PC-9 (cell line): ENCODE results near the gene HPN. TPM values are rescaled to one million over a fixed set of nuclear protein-coding genes. Genes with fewer than 3 reads are reported as not detected.

ENCODE experiments used
- BruUV-seq: library from RNA; stranded (reverse); fragments of 400-500 nt; replicated peaks from 2 replicates; lab custom pipeline; 2021; lab: Mats Ljungman, UMichigan
- CTCF ChIA-PET: fragments of 300-600 bp; sonication (Branson Sonifier 250); formaldehyde crosslinking; loops from one replicate; lab custom pipeline; 2022; ENCODE audit warnings: antibody characterized with exemption; lab: Charles Lee
- POLR2A ChIA-PET: fragments of 300-600 bp; sonication (Branson Sonifier 250); formaldehyde crosslinking; loops from one replicate; lab custom pipeline; 2022; ENCODE audit warnings: antibody characterized with exemption; ENCODE audit not compliant: unreplicated experiment; lab: Charles Lee
- DNase-seq, 2 experiments: peaks; one replicate each; pipeline versions ENCODE4 v3.0.0 to v3.0.0-alpha.2; 2015 to 2022; ENCODE audit warnings: mixed read lengths in 1 of 2
- H2AFZ ChIP-seq: fragments of 200-600 bp; sonication (generic); 2 replicates; pipeline ENCODE4 v1.8.1; 2017; ENCODE audit warnings: antibody characterized with exemption
- H3F3A ChIP-seq: fragments of 200-600 bp; sonication (generic); 2 replicates; pipeline ENCODE4 v1.8.1; 2017; ENCODE audit warnings: antibody characterized with exemption, mild to moderate bottlenecking, low read depth; ENCODE audit not compliant: insufficient read depth
- H3K27ac ChIP-seq: fragments of 200-600 bp; sonication (generic); 2 replicates; pipeline ENCODE4 v1.6.1; 2016; ENCODE audit warnings: mixed run types
- H3K27me3 ChIP-seq: fragments of 200-600 bp; sonication (generic); 2 replicates; pipeline ENCODE4 v1.6.1; 2016; ENCODE audit warnings: low read depth, mixed run types; ENCODE audit not compliant: insufficient read depth
- H3K36me3 ChIP-seq: fragments of 200-600 bp; sonication (generic); 2 replicates; pipeline ENCODE4 v1.6.1; 2016; ENCODE audit warnings: low read depth, mixed run types
- H3K4me1 ChIP-seq: fragments of 200-600 bp; sonication (generic); replicated peaks from 2 replicates; pipeline ENCODE4 v1.6.1; 2016; ENCODE audit warnings: mixed run types; ENCODE audit not compliant: insufficient read depth
- H3K4me2 ChIP-seq: fragments of 200-600 bp; sonication (generic); 2 replicates; pipeline ENCODE4 v1.6.1; 2017; ENCODE audit warnings: mixed run types
- H3K4me3 ChIP-seq: fragments of 200-600 bp; sonication (generic); 2 replicates; pipeline ENCODE4 v1.6.1; 2016; ENCODE audit warnings: mixed run types
- H3K79me2 ChIP-seq: fragments of 200-600 bp; sonication (generic); 2 replicates; pipeline ENCODE4 v1.6.1; 2017; ENCODE audit warnings: low read depth, mixed run types
- H3K9me2 ChIP-seq: fragments of 200-600 bp; sonication (generic); 2 replicates; pipeline ENCODE4 v1.8.1; 2017; ENCODE audit warnings: mild to moderate bottlenecking; ENCODE audit not compliant: insufficient read depth
- H3K9me3 ChIP-seq: fragments of 200-600 bp; sonication (generic); 2 replicates; pipeline ENCODE4 v1.8.1; 2016; ENCODE audit warnings: low read depth; ENCODE audit not compliant: insufficient read depth
- H4K20me1 ChIP-seq: fragments of 200-600 bp; sonication (generic); 2 replicates; pipeline ENCODE4 v1.8.1; 2017; ENCODE audit not compliant: insufficient read depth
- EZH2 ChIP-seq: fragments of 200-600 bp; sonication (generic); IDR thresholded peaks from 2 replicates; pipeline ENCODE4 v1.8.0; 2017; ENCODE audit warnings: antibody characterized with exemption, low read depth
- intact Hi-C: fragments of 100-400 bp; cut with micrococcal nuclease; formaldehyde crosslinking; loops from one replicate; pipeline ENCODE4 v1.10.0; 2022; ENCODE audit not compliant: unreplicated experiment
- total RNA-seq: library from RNA; stranded (reverse); gene quantifications from 2 replicates; pipeline ENCODE4 v1.2.3, GENCODE V29; 2021
- TF ChIP-seq, protein P1 (sequence below): fragments of 200-600 bp; sonication (generic); conservative IDR thresholded peaks from 2 replicates; pipeline ENCODE4 v1.6.1; 2017; ENCODE audit warnings: mixed run types, antibody characterized with exemption, mild to moderate bottlenecking, moderate library complexity

HPN gene
- total RNA-seq, 1 experiment from 2014 or later: 12.3 TPM

DNA sequence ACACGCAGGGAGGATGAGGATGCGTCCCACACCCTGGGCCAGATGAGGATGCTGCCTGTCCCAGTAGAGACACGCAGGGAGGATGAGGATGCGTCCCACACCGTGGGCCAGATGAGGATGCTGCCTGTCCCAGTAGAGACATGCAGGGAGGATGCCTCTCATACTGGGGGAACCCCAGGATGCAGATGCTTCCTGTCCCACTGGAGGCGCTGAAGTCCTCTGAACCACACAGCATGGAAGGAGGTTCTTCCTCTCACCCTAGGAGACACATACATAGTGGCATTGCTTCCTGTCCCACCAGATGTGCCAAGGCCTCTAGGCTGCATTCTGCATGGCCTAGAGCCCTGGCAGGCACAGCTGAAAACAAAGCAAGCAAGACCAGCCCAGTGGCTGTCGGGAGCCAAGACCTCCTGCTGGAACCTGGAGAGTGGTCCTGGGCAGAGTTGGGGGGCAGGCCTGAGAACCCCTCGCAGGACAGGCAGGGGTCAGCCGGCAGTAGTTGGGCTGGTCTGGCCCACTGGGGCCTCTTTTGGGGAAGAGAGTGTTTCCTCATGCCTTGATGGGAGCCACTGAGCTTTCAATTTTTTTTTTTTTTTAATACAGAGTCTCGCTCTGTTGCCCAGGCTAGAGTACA, 4.3 kb downstream of the HPN start:
- H3K36me3 ChIP-seq: no peaks in the 10 kb centered on the region
- no peaks in the 10 kb centered on the region for H3K9me2 ChIP-seq
- TF ChIP-seq, protein P1, sequence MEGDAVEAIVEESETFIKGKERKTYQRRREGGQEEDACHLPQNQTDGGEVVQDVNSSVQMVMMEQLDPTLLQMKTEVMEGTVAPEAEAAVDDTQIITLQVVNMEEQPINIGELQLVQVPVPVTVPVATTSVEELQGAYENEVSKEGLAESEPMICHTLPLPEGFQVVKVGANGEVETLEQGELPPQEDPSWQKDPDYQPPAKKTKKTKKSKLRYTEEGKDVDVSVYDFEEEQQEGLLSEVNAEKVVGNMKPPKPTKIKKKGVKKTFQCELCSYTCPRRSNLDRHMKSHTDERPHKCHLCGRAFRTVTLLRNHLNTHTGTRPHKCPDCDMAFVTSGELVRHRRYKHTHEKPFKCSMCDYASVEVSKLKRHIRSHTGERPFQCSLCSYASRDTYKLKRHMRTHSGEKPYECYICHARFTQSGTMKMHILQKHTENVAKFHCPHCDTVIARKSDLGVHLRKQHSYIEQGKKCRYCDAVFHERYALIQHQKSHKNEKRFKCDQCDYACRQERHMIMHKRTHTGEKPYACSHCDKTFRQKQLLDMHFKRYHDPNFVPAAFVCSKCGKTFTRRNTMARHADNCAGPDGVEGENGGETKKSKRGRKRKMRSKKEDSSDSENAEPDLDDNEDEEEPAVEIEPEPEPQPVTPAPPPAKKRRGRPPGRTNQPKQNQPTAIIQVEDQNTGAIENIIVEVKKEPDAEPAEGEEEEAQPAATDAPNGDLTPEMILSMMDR: peak; percentile 59
- no peak for TF ChIP-seq EZH2
- H3K27ac ChIP-seq: no peak overlapping the region
- H3F3A ChIP-seq: peaks cover 12% of the 10 kb centered on the region; the same call in 1 of the 2 replicates
- no peak overlapping the region for H2AFZ ChIP-seq
- no peaks in the 10 kb centered on the region for H3K27me3 ChIP-seq
- no TSS peak for BruUV-seq
- ChIA-PET CTCF (interaction anchor here (0.6 to 2.0 kb wide), 2 partner anchors 10 to 95 kb away, joined by 4 to 15 read pairs; no protein-coding TSS in a partner anchor), POLR2A (interaction anchor here (0.5 kb wide), 1 partner anchor 717 kb away, joined by 3 read pairs; no protein-coding TSS in a partner anchor)
- intact Hi-C loops: no loop called here
- H3K9me3 ChIP-seq: no peaks in the 10 kb centered on the region
- H4K20me1 ChIP-seq: no peaks in the 10 kb centered on the region
- H3K4me2 ChIP-seq: no peak overlapping the region
- DNase-seq: peak in 1 of 2 experiments; percentile 46
- H3K4me3 ChIP-seq: no peak overlapping the region
- H3K4me1 ChIP-seq: peaks cover 6% of the 10 kb centered on the region; the same call in 1 of the 2 replicates
- H3K79me2 ChIP-seq: no peaks in the 10 kb centered on the region

DNA sequence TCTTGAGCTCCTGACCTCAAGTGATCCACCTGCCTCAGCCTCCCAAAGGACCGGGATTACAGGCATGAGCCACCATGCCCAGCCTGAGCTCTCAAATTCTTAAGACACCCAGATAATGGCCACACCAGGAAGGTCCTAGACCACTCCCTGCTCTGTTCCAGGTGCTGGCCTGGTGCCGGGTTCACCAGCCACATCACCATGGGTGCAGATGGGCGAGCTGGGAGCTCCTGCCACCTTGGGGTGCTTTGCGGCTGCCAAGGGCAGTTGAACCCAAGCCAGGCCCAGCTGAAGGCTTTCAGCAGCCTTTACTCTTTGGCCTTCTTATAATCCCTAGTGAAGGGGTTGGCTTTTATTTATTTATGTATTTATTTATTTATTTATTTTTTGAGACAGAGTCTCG, 4.9 kb downstream of the HPN start:
- H3K4me2 ChIP-seq: no peak overlapping the region
- no peaks in the 10 kb centered on the region for H3K9me2 ChIP-seq
- no peaks in the 10 kb centered on the region for H3K36me3 ChIP-seq
- no peak for TF ChIP-seq EZH2
- TF ChIP-seq, protein P1: no peak
- H4K20me1 ChIP-seq: no peaks in the 10 kb centered on the region
- no peaks in the 10 kb centered on the region for H3K79me2 ChIP-seq
- no TSS peak for BruUV-seq
- H3K4me1 ChIP-seq: no peaks in the 10 kb centered on the region
- DNase-seq: no peak
- H3K27me3 ChIP-seq: no peaks in the 10 kb centered on the region
- H3F3A ChIP-seq: peaks cover 12% of the 10 kb centered on the region; the same call in 1 of the 2 replicates
- intact Hi-C loops: no loop called here
- H2AFZ ChIP-seq: no peak overlapping the region
- no peaks in the 10 kb centered on the region for H3K9me3 ChIP-seq
- no peak overlapping the region for H3K4me3 ChIP-seq
- POLR2A ChIA-PET: interaction anchor here (0.5 kb wide), 1 partner anchor 717 kb away, joined by 3 read pairs; no protein-coding TSS in a partner anchor
- H3K27ac ChIP-seq: no peak overlapping the region
- CTCF ChIA-PET: interaction anchor here (0.6 kb wide), 1 partner anchor 94 kb away, joined by 4 read pairs; no protein-coding TSS in a partner anchor

DNA sequence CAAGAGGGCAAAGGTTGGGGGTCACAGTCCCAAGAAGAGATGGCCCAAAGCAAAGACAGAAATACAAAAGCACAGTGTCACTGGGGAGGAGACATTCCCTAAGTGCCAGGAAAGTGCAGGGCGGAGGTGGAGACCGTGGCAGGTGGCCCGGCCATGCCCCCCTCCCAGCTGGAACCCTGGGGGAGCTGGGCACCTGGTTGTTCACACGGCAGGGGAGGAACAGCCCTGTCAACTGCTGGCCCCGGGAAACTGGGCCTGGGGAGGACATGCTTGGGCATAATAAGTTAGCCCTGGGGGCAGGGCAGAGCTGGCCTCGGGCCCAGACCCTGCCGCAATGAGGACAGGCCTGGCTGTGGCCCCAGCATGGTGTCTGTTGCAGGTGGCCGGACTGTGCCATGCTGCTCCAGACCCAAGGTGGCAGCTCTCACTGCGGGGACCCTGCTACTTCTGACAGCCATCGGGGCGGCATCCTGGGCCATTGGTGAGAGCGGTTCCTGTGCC, 7.4 kb downstream of the HPN start:
- Histone ChIP-seq H3K9me3 (no peaks in the 10 kb centered on the region), H3K4me1 (peaks cover 10% of the 10 kb centered on the region), H3K27ac (no peak overlapping the region), H3K27me3 (no peaks in the 10 kb centered on the region), H3K9me2 (no peaks in the 10 kb centered on the region), H3F3A (peaks cover 15% of the 10 kb centered on the region), H3K36me3 (no peaks in the 10 kb centered on the region), H2AFZ (no peak overlapping the region), H4K20me1 (no peaks in the 10 kb centered on the region), H3K79me2 (no peaks in the 10 kb centered on the region), H3K4me3 (no peak overlapping the region), H3K4me2 (no peak overlapping the region)
- POLR2A ChIA-PET: interaction anchor here (0.5 kb wide), 1 partner anchor 270 kb away, joined by 3 read pairs; no protein-coding TSS in a partner anchor
- TF ChIP-seq, protein P1: no peak
- TF ChIP-seq EZH2: no peak
- CTCF ChIA-PET: interaction anchor here (1.0 kb wide), 1 partner anchor 23 kb away, joined by 3 read pairs; no protein-coding TSS in a partner anchor
- DNase-seq: peak in 1 of 2 experiments; percentile 38
- BruUV-seq: no TSS peak
- intact Hi-C loops: no loop called here
